ENCODE measurements around the gene MAP4K1.
"Not testable (repeated sequence)": the region's sequence is repeated elsewhere in the genome, so short reads cannot be mapped to it uniquely, and the experiment has no call there.

Gene MAP4K1

GRCh38 chr19:38579304-38579703 lies 38.4 kb downstream of the MAP4K1 start:
- not testable (repeated sequence) for DNase-seq (ENCODE audit: low read depth in 2 of 3, low spot score in 2 of 3)

- DNase-seq (ENCODE audit: low read depth in 2 of 3, low spot score in 2 of 3) = no peak
These were observed 39.9 kb downstream of the MAP4K1 start for GRCh38 chr19:38577826-38578225.

DNA sequence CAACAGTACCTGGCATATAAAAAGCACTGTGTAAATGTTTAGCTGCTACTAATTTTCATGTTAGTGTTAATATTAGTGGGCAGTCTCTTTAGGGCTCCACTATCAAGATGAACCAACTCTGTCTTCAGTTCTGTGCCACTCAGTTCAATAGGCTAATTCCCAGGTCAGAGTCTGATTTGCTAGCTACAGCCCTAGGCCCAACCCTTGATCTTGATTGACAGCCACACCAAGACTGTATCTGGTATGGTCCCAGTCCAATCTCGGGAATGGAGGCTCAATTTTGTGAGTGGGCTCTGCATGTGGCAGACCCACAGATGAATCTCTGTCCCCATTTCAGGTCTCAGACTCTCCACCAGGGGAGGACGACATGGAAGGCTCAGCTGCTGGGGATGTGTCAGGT lies 46.1 kb downstream of the MAP4K1 start:
- no peak for DNase-seq (ENCODE audit: low read depth in 2 of 3, low spot score in 2 of 3)

- no peak for DNase-seq (ENCODE audit: low read depth in 2 of 3, low spot score in 2 of 3)
These were observed 48.3 kb downstream of the MAP4K1 start for GRCh38 chr19:38569368-38569983.

DNA sequence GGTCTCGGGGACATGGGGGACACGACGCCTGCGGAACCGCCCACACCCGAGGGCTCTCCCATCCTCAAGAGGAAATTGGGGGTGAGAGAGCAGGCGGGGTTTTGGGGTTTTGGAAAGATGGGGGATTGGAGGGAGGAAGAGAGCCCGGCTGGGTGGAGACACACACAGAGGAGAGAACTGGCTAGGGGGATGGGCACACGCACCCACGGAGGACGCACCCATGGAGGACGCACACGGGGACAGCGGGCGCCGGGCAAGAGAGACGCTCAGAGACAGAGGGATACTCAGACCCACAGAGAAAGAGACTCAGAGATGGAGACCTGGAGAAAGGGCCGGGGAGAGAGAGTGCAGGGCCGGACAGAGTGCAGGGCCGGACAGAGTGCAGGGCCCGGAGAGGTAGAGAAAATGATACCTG lies 52.1 kb downstream of the MAP4K1 start:
- DNase-seq (ENCODE audit: low read depth in 2 of 3, low spot score in 2 of 3) = no peak

- no peak for DNase-seq (ENCODE audit: low read depth in 2 of 3, low spot score in 2 of 3)
These were observed 52.6 kb downstream of the MAP4K1 start for GRCh38 chr19:38564981-38565690.

- no peak for DNase-seq (ENCODE audit: low read depth in 2 of 3, low spot score in 2 of 3)
These were observed 54.3 kb downstream of the MAP4K1 start for GRCh38 chr19:38563475-38563874.

GRCh38 chr19:38562096-38562495 lies 55.7 kb downstream of the MAP4K1 start:
- DNase-seq (ENCODE audit: low read depth in 2 of 3, low spot score in 2 of 3) = no peak

- no peak for DNase-seq (ENCODE audit: low read depth in 2 of 3, low spot score in 2 of 3)
These were observed 56.1 kb downstream of the MAP4K1 start for GRCh38 chr19:38561658-38562057.

- no peak for DNase-seq (ENCODE audit: low read depth in 2 of 3, low spot score in 2 of 3)
These were observed 56.6 kb downstream of the MAP4K1 start for GRCh38 chr19:38561053-38561606.

DNA sequence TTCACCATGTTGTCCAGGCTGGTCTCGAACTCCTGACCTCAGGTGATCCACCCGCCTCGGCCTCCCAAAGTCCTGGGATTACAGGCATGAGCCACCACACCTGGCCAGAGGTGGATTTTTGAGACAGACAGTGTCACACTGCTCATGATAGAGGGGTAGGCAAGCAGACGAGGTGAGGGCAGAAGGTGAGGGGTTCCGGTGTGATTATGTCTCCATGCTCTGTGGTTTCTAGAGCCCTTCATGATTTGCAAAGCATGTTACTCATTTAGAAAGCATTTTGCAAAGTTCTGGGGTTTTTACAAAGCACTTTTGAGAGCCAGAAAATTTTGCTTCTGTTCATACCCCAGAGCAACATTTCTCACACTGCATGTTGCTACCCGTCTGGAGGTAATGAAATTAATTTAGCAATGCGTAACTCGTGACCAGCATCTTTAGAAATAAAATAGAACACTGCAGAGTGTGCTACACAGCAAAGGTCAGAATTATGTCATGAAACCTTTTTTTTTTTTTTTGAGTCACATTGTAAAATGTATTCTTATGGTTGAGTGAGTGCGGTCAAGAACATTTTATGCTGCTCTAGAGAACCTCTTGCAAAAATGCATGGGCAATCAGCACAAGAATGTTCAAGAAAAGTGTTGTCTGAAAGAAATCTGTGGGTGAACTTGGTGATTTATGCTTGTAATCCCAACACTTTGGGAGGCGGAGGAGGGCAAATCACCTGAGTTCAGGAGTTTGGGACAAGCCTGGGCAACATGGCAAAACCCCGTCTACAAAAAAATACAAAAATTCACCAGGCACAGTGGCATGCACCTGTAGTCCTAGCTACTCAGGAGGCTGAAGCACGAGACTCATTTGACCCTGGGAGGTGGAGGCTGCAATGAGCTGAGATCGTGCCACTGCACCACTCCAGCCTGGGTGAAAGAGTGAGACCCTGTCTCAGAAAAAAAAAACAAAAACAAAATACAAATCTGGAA lies 58.0 kb downstream of the MAP4K1 start:
- no peak for DNase-seq (ENCODE audit: low read depth in 2 of 3, low spot score in 2 of 3)

DNA sequence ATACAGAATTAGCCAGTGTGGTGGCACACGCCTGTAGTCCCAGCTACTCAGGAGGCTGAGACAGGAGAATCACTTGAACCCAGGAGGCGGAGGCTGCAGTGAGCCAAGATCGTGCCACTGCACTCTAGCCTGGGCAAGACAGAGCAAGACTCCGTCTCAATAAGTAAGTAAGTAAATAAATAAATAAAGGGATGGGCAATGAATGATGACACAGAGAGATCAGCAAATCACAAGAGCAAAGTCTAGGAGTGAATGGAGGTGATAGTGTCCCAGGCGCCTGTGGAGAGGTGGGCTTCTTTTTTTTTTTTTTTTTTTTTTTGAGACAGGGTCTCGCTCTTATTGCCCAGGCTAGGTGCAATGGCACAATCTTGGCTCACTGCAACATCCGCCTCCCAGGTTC lies 58.8 kb downstream of the MAP4K1 start:
- DNase-seq (ENCODE audit: low read depth in 2 of 3, low spot score in 2 of 3) = not testable (repeated sequence)

- no peak for DNase-seq (ENCODE audit: low read depth in 2 of 3, low spot score in 2 of 3)
These were observed 60.5 kb downstream of the MAP4K1 start for GRCh38 chr19:38557205-38557799.

DNA sequence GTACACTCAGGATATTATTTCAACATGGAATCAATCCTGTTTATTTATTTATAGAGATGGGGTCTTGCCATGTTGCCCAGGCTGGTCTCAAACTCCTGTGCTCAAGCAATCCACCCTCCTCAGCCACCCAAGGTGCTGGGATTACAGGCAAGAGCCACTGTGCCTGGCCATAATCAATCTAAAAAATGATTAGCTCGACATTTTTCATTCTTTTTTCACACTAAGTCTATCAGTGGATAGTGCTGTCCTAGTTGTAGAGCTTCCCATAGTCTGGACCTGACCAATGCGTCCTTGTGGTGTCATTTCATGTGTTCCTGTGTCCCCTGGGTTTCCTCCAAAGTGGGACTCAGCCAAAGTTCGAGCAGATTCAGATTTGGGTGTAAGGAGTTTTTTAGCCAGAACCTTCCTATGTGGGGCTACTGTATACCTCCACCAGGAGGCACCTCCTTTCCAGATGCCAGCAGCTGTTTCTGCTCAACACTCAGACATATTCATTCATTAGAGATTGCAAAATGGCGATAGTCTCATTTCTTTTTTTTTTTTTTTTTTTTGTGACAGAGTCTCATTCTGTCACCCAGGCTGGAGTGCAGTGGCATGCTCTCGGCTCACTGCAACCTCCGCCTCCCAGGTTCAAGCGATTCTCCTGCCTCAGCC lies 61.1 kb downstream of the MAP4K1 start:
- no peak for DNase-seq (ENCODE audit: low read depth in 2 of 3, low spot score in 2 of 3)

DNA sequence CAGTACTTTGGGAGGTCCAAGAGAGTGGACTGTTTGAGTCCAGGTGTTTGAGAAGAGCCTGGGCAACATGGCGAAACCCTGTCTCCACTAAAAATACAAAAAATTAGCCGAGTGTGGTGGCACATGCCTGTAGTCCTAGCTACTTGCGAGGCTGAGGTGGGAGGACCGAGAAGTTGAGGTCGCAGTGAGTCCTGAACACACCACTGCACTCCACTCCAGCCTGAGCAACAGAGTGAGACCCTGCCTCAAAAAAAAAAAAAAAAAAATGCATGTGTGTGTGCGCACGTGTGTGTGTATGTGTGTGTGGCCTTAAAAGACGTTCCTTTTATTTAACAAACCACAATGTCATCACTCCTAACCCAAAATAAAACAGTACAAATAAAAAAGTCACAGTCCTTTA lies 62.6 kb downstream of the MAP4K1 start:
- DNase-seq (ENCODE audit: low read depth in 2 of 3, low spot score in 2 of 3) = no peak

GRCh38 chr19:38554676-38555141 lies 63.0 kb downstream of the MAP4K1 start:
- no peak for DNase-seq (ENCODE audit: low read depth in 2 of 3, low spot score in 2 of 3)

- not testable (repeated sequence) for DNase-seq (ENCODE audit: low read depth in 2 of 3, low spot score in 2 of 3)
These were observed 64.5 kb downstream of the MAP4K1 start for GRCh38 chr19:38553239-38553638.

GRCh38 chr19:38551450-38551813 lies 66.3 kb downstream of the MAP4K1 start:
- DNase-seq (ENCODE audit: low read depth in 2 of 3, low spot score in 2 of 3) = peak in 2 of 3 experiments; percentile 39 to 47

- DNase-seq (ENCODE audit: low read depth in 2 of 3, low spot score in 2 of 3) = no peak
These were observed 67.4 kb downstream of the MAP4K1 start for GRCh38 chr19:38550376-38550775.

DNA sequence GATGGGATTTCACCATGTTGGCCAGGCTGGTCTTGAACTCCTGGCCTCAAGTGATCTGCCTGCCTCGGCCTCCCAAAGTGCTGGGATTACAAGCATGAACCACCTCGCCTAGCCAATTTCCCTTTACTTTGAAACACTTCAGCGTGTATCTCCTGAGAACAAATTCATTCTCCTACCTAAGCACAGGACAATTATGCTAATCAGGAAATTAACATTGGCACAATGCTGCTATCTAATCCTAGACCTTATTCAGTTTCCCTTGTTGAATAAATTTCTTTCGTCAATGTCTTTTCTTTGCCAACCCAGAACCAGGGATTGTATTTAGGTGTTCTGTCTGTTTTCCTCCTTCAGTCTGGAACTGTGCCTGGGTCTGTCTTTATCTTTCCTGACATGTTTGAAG lies 67.8 kb downstream of the MAP4K1 start:
- DNase-seq (ENCODE audit: low read depth in 2 of 3, low spot score in 2 of 3) = no peak
